T-cell (primary cell): ENCODE results near the gene AJM1. TPM values are rescaled to one million over a fixed set of nuclear protein-coding genes. Genes with fewer than 3 reads are reported as not detected.
A peak's percentile ranks its signal among the peaks of the same experiment; 100 is the strongest.

ENCODE experiments used
- ATAC-seq, 4 experiments: fragments of 200-7000 bp in 3 of 4; fragments of 150-1000 bp in 1 of 4; cut with Tn5 transposase; replicated peaks in 1 of 4; 1 replicate in 3 of 4; 2 replicates in 1 of 4; pipeline ENCODE4 v1.10.0; 2021; ENCODE audit warnings: moderate library complexity in 3 of 4, mild to moderate bottlenecking in 2 of 4, moderate number of reproducible peaks in 1 of 4
- CTCF ChIA-PET, 2 donors: fragments of 300-600 bp; sonication (Branson Sonifier 250); formaldehyde crosslinking; loops; one replicate each; lab custom pipeline; 2022; ENCODE audit warnings: antibody characterized with exemption in 2 of 2; lab: Charles Lee
- POLR2A ChIA-PET, 2 donors: fragments of 300-600 bp; sonication (Branson Sonifier 250); formaldehyde crosslinking; loops; one replicate each; lab custom pipeline; 2022; ENCODE audit warnings: antibody characterized with exemption in 2 of 2; lab: Charles Lee
- DNase-seq, 35 experiments: peaks; one replicate each; pipeline versions ENCODE4 v3.0.0 to v3.0.0-alpha.2; 2013 to 2023
- H3K27ac ChIP-seq: one replicate; pipeline ENCODE4 v1.5.1; 2013; ENCODE audit warnings: low read length
- H3K27me3 ChIP-seq, 2 experiments: replicated peaks in 1 of 2; 1 replicate in 1 of 2; 2 replicates in 1 of 2; pipeline versions ENCODE4 v1.6.1 to v1.7.0; 2013; ENCODE audit warnings: low read length in 1 of 2, mixed read lengths in 1 of 2; ENCODE audit not compliant: control insufficient read depth in 2 of 2, insufficient read depth in 2 of 2; ENCODE audit errors: extremely low read depth in 1 of 2
- H3K36me3 ChIP-seq, 2 donors: 1 replicate in 1 of 2; 2 replicates in 1 of 2; pipeline versions ENCODE4 v1.6.1 to v1.7.0; 2013; ENCODE audit warnings: low read length in 1 of 2; ENCODE audit not compliant: control insufficient read depth in 2 of 2, insufficient read depth in 1 of 2; ENCODE audit errors: extremely low read depth in 1 of 2
- H3K4me1 ChIP-seq, 2 experiments: 1 replicate in 1 of 2; 2 replicates in 1 of 2; pipeline versions ENCODE4 v1.6.1 to v1.7.0; 2013; ENCODE audit warnings: low read length in 2 of 2, mixed read lengths in 1 of 2; ENCODE audit not compliant: insufficient read depth in 2 of 2, control insufficient read depth in 1 of 2; ENCODE audit errors: extremely low read depth in 1 of 2
- H3K4me3 ChIP-seq, 2 donors: 1 replicate in 1 of 2; 2 replicates in 1 of 2; pipeline versions ENCODE4 v1.5.1 to v1.7.0; 2013; ENCODE audit warnings: mild to moderate bottlenecking in 2 of 2, low read length in 1 of 2, moderate library complexity in 1 of 2; ENCODE audit not compliant: control insufficient read depth in 1 of 2; ENCODE audit errors: extremely low read depth in 1 of 2
- H3K9me3 ChIP-seq: 2 replicates; pipeline ENCODE4 v1.7.0; 2013
- H3K27ac Mint-ChIP-seq, 2 donors: one replicate each; pipeline ENCODE4 v1.8.0; 2020 to 2021; ENCODE audit warnings: mild to moderate bottlenecking in 2 of 2, mixed read lengths in 2 of 2
- H3K27me3 Mint-ChIP-seq, 2 donors: one replicate each; pipeline ENCODE4 v1.8.0; 2021 to 2022; ENCODE audit warnings: mixed read lengths in 2 of 2
- H3K36me3 Mint-ChIP-seq: one replicate; pipeline ENCODE4 v1.8.0; 2021; ENCODE audit warnings: mixed read lengths
- H3K4me1 Mint-ChIP-seq, 3 donors: one replicate each; pipeline ENCODE4 v1.8.0; 2020 to 2022; ENCODE audit warnings: mixed read lengths in 3 of 3, mild to moderate bottlenecking in 1 of 3
- H3K4me3 Mint-ChIP-seq, 3 donors: one replicate each; pipeline ENCODE4 v1.8.0; 2020 to 2022; ENCODE audit warnings: mild to moderate bottlenecking in 3 of 3, mixed read lengths in 3 of 3, moderate library complexity in 3 of 3
- H3K9me3 Mint-ChIP-seq, 3 donors: one replicate each; pipeline ENCODE4 v1.8.0; 2020 to 2022; ENCODE audit warnings: mixed read lengths in 3 of 3
- WGBS: methylation state at CpG from one replicate; pipeline ENCODE4 v1.1.5; 2013; ENCODE audit warnings: missing lambda C conversion rate; ENCODE audit not compliant: insufficient coverage; 5-methylcytosine and 5-hydroxymethylcytosine counted together
- total RNA-seq, 35 experiments: library from RNA in 6 of 35; stranded (reverse) in 6 of 35; fragments of 120-200 nt in 1 of 35; gene quantifications; one replicate each; pipeline versions ENCODE4 v1.2.1 to v1.2.4 and lab custom pipeline; 2013 to 2026

AJM1 gene
- total RNA-seq, 5 donors from 2014 or later (not counting 1 experiment from before 2014, with no cell fraction given), result 2.1 to 7.5 (median 5.1) TPM

- Histone ChIP-seq H3K4me3 (no peak overlapping the region), H3K27ac (no peak overlapping the region), H3K36me3 (peaks cover 0 to 12% of the 10 kb centered on the region in 2 donors), H3K9me3 (no peaks in the 10 kb centered on the region), H3K27me3 (no peaks in the 10 kb centered on the region), H3K4me1 (peaks cover 3 to 18% of the 10 kb centered on the region in 2 experiments)
- ChIA-PET POLR2A (no interaction called here), CTCF (no interaction called here)
- 57% methylated on average over 1 of the region's 1 CpG for WGBS
- Mint-ChIP-seq H3K4me1 (peaks cover 26 to 37% (median 34%) of the 10 kb centered on the region in 3 donors), H3K9me3 (no peaks in the 10 kb centered on the region), H3K36me3 (peaks cover 19% of the 10 kb centered on the region), H3K27ac (no peak overlapping the region), H3K4me3 (no peak overlapping the region), H3K27me3 (no peaks in the 10 kb centered on the region)
- ATAC-seq (no peak), DNase-seq (no peak)
Measured at GRCh38 chr9:136815422-136815782, 26.9 kb upstream of the AJM1 start.

- DNase-seq (no peak), ATAC-seq (no peak)
- Mint-ChIP-seq H3K36me3 (peaks cover 4% of the 10 kb centered on the region), H3K27me3 (no peaks in the 10 kb centered on the region), H3K4me1 (peaks cover 8 to 14% (median 11%) of the 10 kb centered on the region in 3 donors), H3K27ac (no peak overlapping the region), H3K4me3 (peak overlapping the region in 1 of 3 donors; percentile 48), H3K9me3 (no peaks in the 10 kb centered on the region)
- no peaks in the 10 kb centered on the region for H3K9me3 ChIP-seq
- 80% methylated on average over 78 of the region's 83 CpGs for WGBS
- H3K4me3 ChIP-seq, result no peak overlapping the region
- H3K4me1 ChIP-seq, result no peaks in the 10 kb centered on the region
- H3K36me3 ChIP-seq, result peaks cover 2 to 24% of the 10 kb centered on the region in 2 donors
- CTCF ChIA-PET, result no interaction called here
- no peak overlapping the region for H3K27ac ChIP-seq
- no peaks in the 10 kb centered on the region for H3K27me3 ChIP-seq
- POLR2A ChIA-PET, result no interaction called here
Measured at GRCh38 chr9:136820971-136821825, 21.1 kb upstream of the AJM1 start.

GRCh38 chr9:136821826-136822544 is 20.3 kb upstream of the AJM1 start:
- Mint-ChIP-seq H3K9me3 (no peaks in the 10 kb centered on the region), H3K4me3 (no peak overlapping the region), H3K27ac (no peak overlapping the region), H3K4me1 (peaks cover 8 to 12% (median 9%) of the 10 kb centered on the region in 3 donors), H3K27me3 (no peaks in the 10 kb centered on the region), H3K36me3 (peaks cover 2% of the 10 kb centered on the region)
- no peak overlapping the region for H3K4me3 ChIP-seq
- peaks cover 9 to 27% of the 10 kb centered on the region in 2 donors for H3K36me3 ChIP-seq
- ChIA-PET CTCF (interaction anchor here in 1 of 2 donors (0.6 kb wide), 1 partner anchor 18 kb away, joined by 3 read pairs; no protein-coding TSS in a partner anchor), POLR2A (no interaction called here)
- 94% methylated on average over 37 of the region's 42 CpGs for WGBS
- no peaks in the 10 kb centered on the region for H3K9me3 ChIP-seq
- no peaks in the 10 kb centered on the region for H3K27me3 ChIP-seq
- no peak overlapping the region for H3K27ac ChIP-seq
- H3K4me1 ChIP-seq, result no peaks in the 10 kb centered on the region
- ATAC-seq (no peak), DNase-seq (no peak)

- CTCF ChIA-PET, result interaction anchor here in 1 of 2 donors (0.6 kb wide), 1 partner anchor 17 kb away, joined by 3 read pairs; no protein-coding TSS in a partner anchor
- Histone ChIP-seq H3K9me3 (no peaks in the 10 kb centered on the region), H3K36me3 (peaks cover 13 to 33% of the 10 kb centered on the region in 2 donors)
Measured at GRCh38 chr9:136823136-136824046, 18.9 kb upstream of the AJM1 start.

GRCh38 chr9:136824496-136825225 is 17.6 kb upstream of the AJM1 start:
- H3K27me3 ChIP-seq, result no peaks in the 10 kb centered on the region
- Mint-ChIP-seq H3K27ac (no peak overlapping the region), H3K4me3 (no peak overlapping the region), H3K9me3 (no peaks in the 10 kb centered on the region), H3K27me3 (no peaks in the 10 kb centered on the region), H3K4me1 (peaks cover 8 to 9% (median 8%) of the 10 kb centered on the region in 3 donors), H3K36me3 (no peaks in the 10 kb centered on the region)
- H3K36me3 ChIP-seq, result peaks cover 13 to 45% of the 10 kb centered on the region in 2 donors
- no peak overlapping the region for H3K27ac ChIP-seq
- DNase-seq (no peak), ATAC-seq (no peak)
- H3K4me1 ChIP-seq, result no peaks in the 10 kb centered on the region
- POLR2A ChIA-PET, result no interaction called here
- H3K9me3 ChIP-seq, result no peaks in the 10 kb centered on the region
- H3K4me3 ChIP-seq, result no peak overlapping the region
- 90% methylated on average over 9 of the region's 21 CpGs for WGBS
- CTCF ChIA-PET, result interaction anchor here in 1 of 2 donors (0.6 to 0.7 kb wide), 2 partner anchors 11 to 16 kb away, joined by 3 to 5 read pairs; no protein-coding TSS in a partner anchor

More at GRCh38 chr9:136823136-136824046, 18.9 kb upstream of the AJM1 start:
- no peak for DNase-seq
- no peak for ATAC-seq
- POLR2A ChIA-PET, result no interaction called here
- Histone ChIP-seq H3K4me1 (no peaks in the 10 kb centered on the region), H3K4me3 (no peak overlapping the region), H3K27ac (no peak overlapping the region), H3K27me3 (no peaks in the 10 kb centered on the region)
- no peak overlapping the region for H3K4me3 Mint-ChIP-seq
- no peaks in the 10 kb centered on the region for H3K36me3 Mint-ChIP-seq
- no peak overlapping the region for H3K27ac Mint-ChIP-seq
- H3K27me3 Mint-ChIP-seq, result no peaks in the 10 kb centered on the region
- H3K9me3 Mint-ChIP-seq, result no peaks in the 10 kb centered on the region
- WGBS, result 97% methylated on average over 18 of the region's 30 CpGs
- H3K4me1 Mint-ChIP-seq, result peaks cover 8 to 9% (median 8%) of the 10 kb centered on the region in 3 donors
